ENCODE measurements around the gene CD28.
"Not testable (repeated sequence)": the region's sequence is repeated elsewhere in the genome, so short reads cannot be mapped to it uniquely, and the experiment has no call there.

CD28 gene

GRCh38 chr2:203750346-203751068 is 44.1 kb downstream of the CD28 start:
- no peak for DNase-seq

DNA sequence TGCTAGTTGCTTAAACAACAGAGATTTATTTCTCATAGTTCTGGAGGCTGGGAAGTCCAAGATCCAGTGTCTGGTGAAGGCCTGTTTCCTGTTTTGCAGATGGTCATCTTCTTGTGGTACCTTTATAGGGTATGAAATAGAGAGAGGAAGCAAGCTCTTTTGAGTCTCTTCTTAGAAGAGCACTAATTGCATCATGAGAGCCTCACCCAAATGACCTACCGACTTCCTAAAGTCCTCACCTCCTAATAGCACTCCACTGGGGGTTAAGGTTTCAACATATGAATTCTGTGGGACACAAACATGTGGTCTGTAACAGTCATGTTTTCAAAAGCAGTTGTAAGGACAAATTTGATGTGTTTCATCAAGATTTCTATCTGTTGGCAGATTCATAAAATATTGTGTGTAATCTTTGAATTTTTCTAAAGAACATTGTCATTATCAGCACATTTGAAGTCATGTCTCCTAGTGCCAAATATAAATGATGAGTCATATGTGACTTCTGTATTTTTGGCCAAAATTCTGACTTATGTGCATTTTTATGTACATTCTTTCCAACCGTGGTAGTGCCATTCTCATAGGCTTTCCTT is 45.3 kb downstream of the CD28 start:
- no peak for DNase-seq

DNA sequence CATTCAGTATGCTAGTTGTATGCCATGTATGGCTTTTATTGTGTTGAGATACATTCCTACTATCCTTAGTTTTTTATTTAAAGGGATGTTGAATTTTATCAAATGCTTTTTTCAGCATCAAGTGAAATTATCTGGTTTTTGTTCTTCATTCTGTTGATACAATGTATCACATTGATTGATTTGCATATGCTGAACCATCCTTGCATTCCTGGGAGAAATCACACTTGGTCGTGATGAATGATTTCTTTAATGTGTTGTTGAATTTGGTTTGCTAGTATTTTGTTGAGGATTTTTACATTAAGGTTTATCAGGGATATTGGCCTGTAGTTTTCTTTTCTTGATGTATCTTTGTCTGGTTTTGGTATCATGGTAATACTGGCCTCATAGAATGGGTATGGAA is 49.7 kb downstream of the CD28 start:
- DNase-seq: no peak

DNA sequence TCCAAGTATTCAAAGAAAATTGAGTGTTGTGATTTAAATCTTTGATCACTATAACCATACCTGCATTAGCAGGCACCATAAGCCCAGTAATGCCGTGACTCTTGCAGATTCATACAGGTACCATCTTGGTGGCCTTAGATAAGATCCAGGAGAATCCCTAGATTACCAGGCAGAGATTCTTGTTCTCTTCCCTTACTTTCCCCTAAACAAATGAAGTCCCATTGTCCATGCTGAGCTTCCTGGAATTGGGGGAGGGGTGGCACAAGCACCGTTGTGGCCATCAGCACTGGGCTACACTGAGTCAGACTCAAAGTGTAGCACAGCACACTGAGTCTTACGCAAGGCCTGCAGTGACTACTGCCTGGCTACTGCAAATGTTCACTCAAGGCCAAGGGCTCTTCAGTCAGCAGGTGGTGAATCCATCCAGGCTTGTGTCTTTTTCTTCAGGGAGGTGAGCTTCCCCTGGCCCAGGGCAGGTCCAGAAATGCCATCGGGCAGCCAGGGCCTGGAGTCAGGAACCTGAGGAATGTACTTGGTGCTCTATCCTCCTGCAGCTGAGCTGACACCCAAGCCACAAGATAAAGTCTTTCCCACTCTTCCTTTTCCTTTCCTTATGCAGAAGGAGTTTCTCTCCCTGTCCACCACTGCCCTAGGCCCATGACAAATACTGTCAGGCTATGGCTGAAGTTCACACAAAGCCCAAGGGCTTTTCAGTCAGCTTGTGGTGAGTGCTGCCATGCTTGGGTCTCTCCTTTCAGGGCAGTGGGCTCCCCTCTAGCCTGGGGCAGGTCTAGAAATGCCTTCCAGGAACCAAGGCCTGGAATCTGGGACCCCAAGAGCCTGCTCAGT is 52.6 kb downstream of the CD28 start:
- no peak for DNase-seq

- no peak for DNase-seq
Measured at GRCh38 chr2:203759690-203760365, 53.4 kb downstream of the CD28 start.

GRCh38 chr2:203761121-203761520 is 54.7 kb downstream of the CD28 start:
- no peak for DNase-seq

DNA sequence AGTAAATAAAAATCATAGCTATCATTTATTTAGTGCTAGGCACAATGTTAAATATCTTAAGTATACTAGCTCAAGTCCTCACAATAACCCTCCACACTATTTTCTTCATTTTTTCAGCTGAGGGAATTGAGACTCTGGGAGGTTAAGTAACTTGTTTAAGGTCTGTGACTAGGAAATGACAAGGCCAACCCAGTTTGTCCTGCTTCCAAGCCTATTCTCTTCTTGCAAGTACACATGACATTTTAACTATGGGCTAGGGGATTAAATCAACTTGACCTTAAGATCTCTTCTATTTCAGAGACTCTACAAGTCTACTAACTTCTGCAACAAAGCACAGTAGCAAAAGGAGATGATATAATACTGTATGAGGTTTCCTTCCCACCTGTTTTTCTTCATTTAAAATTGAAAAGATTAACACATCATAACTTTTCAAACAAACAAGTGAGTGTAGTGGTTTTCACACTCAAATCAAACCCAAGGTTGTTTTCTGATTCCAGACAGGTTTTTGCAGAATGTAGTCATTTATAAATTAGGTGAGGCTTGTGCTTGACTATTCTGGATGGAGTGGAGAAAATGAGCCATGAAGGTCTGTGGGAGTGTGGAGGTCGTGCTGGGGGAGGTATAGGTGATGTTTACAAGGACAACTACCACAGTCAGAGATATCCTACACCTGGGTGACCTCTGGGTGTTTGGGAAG is 57.0 kb downstream of the CD28 start:
- no peak for DNase-seq

DNA sequence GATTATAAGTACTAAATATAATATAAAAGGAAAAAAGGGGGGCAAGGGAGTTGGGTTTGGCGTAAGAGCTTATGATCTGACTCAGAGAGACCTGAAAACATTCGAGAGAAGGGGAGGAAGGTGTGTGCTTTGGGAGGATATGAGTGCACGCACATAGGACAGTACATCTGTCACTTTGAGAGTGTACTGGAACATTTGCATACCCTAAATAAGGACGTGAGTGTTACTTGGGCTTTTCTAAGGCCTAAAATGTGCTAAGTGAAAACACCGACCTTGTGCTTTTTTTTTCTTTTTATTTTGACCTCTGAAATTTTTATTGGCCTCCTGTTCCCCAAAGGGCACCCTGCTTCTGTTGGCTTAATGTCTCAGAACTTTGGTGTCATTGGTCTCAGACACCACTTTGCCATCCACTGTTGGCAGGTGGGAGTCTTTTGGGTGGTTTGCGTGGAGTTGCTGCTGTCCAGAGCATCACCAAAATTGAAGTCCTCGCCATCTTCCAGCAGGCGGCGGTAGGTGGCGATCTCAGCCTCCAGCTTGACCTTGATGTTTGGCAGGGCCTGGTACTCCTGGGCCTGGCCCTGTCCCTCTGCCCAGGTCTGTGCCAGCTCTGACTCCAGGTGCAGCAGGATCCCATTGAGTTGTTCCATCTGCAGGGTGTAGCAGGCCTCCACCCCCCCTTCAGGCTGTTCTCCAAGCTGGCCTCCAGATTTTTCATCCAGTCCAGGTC is 57.7 kb downstream of the CD28 start:
- DNase-seq: no peak

GRCh38 chr2:203772456-203773165 is 66.2 kb downstream of the CD28 start:
- DNase-seq: no peak

DNA sequence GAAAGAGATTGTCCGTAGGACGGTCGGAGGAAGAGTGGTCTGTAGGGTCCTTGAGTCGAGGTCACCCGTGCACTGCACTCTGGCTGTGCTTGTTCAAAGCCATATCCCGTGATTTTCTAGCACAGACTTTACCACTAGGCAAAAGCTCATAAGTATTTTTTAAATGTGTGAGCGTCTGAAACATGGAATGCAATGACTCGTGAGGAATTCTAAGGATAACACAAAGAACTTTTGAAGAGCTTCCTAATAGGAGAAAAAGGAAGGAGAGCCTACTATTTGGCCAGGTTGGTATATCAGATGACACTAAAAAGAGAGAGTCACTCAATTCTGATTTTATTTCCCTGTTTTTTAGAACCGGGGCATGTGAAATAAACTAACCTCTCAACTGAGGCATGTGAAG is 68.3 kb downstream of the CD28 start:
- DNase-seq: no peak

GRCh38 chr2:203775684-203776083 is 69.2 kb downstream of the CD28 start:
- no peak for DNase-seq

DNA sequence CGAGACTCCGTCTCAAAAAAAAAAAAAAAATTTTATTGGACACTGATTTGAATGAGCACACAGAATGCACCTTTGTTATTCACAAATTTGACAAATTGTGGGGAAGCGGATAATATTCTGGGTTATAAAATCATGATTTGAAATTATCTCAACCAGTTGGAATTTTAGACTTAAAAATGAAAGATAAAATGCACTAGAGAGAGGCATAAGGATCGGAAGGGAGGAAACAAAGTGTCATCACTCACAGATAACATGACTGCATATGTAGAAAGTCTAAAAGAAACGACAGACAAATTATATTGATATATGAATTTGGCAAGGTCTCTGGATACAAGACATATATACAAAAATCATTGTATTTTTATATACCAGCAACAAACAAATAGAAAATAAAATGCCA is 70.6 kb downstream of the CD28 start:
- no peak for DNase-seq

DNA sequence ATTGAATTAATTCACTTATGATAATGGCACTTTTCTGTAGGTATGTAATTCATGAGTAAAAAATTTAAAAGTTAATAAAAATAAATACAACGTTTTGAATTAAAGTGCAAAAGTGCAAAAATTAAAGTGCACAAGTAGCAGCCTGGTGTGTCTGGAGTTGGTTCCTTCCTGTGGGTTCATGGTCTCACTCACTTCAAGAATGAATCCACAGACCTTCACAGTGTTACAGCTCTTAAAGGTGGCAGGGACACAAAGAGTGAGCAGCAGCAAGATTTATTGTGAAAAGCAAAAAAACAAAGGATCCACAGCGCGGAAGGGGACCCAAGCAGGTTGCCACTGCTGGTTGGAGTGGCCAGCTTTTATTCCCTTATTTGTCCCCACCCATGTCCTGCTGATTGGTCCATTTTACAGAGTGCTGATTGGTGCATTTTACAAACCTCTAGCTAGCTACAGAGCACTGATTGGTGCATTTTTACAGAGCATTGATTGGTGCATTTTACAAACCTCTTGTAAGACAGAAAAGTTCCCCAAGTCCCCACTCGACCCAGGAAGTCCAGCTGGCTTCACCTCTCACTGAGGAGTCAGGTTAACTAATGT is 73.1 kb downstream of the CD28 start:
- not testable (repeated sequence) for DNase-seq

GRCh38 chr2:203780231-203780630 is 73.8 kb downstream of the CD28 start:
- DNase-seq: no peak

- DNase-seq: no peak
Measured at GRCh38 chr2:203781151-203781550, 74.7 kb downstream of the CD28 start.

DNA sequence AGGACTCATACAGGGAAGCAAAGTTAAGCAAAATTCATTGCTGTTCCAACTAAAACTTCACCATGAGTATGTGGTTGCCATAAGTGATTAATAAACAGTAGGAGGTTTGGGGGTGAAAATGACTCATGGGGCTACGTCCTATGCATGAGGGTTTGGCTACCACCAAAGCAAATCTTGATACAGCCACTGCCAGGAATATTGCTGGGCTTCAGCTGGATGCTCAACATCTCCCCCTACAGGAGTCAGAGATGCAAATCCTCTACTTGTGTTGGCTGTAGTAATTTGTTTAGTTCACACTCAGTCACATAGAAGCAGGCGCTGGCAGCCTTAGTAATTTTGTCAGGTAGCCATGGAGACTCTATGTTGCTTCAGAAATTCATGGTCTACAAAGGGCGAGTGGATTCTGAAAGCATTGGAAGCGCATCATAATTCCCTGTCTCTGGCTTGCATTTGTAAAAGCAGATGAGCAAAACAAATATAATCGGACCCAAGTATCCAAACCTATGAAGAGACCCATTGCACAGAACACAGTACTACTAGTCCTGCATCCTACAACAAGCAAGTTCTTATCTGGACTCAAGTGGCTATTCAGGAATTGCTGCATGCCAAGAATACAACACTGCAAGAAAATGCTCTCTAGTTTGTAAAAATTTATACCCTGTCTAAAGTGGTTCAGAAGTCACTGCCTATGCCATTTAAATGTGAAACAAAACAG is 76.0 kb downstream of the CD28 start:
- DNase-seq: peak in 5 of 14 donors; percentile 1 to 30 (median 8)

DNA sequence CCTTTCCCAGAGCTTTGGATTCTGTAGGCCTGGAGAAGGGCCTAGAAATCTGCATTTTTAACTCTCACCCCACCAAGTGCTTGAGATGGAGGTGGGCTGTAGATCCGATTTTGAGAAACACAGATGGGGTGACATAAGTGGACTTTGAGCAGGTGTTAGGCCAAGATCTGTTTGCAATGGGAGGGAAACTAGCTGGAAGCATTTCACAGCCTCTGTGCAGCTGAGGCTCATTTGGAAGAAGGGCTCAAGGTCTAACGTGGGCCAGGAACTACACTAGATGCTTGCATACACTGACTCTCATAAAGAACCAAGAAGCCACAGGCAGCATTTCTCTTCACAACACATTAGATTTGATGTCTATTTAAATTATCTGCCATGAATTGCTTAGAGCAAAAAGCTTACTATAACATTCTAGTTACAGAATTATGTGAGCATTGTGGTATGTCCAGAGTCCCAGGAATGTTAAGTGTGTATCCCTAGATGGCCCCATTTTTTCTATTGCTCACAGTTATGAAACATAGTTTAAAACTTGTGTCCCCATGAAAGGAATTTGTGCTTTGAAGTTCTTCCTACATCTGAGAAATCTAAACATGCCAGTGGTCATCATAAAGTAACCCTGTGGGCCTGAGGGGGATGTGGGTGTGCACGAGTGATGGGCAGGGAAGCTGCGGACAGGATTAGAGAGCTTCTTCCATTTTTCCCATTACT is 77.2 kb downstream of the CD28 start:
- DNase-seq: no peak

DNA sequence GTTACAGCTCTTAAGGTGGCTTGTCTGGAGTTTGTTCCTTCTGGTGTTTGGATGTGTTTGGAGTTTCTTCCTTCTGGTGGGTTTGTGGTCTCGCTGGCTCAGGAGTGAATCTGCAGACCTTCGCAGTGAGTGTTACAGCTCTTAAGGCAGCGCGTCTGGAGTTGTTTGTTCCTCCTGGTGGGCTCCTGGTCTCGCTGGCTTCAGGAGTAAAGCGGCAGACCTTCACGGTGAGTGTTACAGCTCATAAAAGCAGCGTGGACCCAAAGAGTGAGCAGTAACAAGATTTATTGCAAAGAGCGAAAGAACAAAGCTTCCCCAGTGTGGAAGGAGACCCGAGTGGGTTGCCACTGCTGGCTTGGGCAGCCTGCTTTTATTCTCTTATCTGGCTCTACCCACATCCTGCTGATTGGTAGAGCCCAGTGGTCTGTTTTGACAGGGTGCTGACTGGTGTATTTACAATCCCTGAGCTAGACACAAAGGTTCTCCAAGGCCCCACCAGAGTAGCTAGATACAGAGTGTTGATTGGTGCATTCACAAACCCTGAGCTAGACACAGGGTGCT is 78.4 kb downstream of the CD28 start:
- DNase-seq: not testable (repeated sequence)

All from C1 segment of cervical spinal cord (tissue), 14 donors.